ENCODE measurements around the gene CDC42BPG. TPM values are rescaled to one million over a fixed set of nuclear protein-coding genes. Genes with fewer than 3 reads are reported as not detected.

CDC42BPG gene
- total and polyA plus RNA-seq, 3 donors from 2014 or later: 5.3 to 9.2 (median 7.6) TPM

DNA sequence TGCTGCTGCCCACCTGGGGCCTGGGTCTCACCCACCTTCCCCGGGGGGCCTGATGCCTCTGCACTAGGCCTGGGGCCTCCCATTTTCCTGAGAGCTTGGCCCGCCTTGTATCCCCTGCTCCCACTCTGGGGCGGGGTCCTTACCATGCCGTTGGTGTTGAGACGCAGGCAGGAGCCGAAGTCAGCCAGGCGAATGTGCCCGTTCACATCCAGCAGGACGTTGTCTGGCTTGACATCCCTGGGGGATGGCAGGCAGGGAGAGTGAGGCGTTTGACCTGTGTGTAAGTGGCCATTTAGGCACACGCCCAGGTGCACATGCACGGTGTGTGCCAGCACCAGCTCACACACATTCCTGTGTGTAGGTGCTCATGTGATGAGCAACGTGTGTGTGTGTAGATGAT, 5.1 kb downstream of the CDC42BPG start:
- DNase-seq: no peak
- no peaks in the 10 kb centered on the region for H3K9me3 ChIP-seq
- no peaks in the 10 kb centered on the region for H3K4me1 ChIP-seq
- TF ChIP-seq, protein P1, sequence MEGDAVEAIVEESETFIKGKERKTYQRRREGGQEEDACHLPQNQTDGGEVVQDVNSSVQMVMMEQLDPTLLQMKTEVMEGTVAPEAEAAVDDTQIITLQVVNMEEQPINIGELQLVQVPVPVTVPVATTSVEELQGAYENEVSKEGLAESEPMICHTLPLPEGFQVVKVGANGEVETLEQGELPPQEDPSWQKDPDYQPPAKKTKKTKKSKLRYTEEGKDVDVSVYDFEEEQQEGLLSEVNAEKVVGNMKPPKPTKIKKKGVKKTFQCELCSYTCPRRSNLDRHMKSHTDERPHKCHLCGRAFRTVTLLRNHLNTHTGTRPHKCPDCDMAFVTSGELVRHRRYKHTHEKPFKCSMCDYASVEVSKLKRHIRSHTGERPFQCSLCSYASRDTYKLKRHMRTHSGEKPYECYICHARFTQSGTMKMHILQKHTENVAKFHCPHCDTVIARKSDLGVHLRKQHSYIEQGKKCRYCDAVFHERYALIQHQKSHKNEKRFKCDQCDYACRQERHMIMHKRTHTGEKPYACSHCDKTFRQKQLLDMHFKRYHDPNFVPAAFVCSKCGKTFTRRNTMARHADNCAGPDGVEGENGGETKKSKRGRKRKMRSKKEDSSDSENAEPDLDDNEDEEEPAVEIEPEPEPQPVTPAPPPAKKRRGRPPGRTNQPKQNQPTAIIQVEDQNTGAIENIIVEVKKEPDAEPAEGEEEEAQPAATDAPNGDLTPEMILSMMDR (IDR thresholded peaks at IDR 0.05): no peak
- no peak for TF ChIP-seq POLR2A (IDR thresholded peaks at IDR 0.05)
- H3K27me3 ChIP-seq: no peaks in the 10 kb centered on the region
- no peaks in the 10 kb centered on the region for H3K36me3 ChIP-seq (ENCODE audit: low read depth, missing control alignments)
- no peak overlapping the region for H3K27ac ChIP-seq
- 81 to 91% methylated on average over 5 to 13 of the region's 13 CpGs for WGBS, 2 donors
- intact Hi-C loops (cut with DNase I; ENCODE audit: low total_unique reads): no loop called here
- H3K4me3 ChIP-seq: no peak overlapping the region

DNA sequence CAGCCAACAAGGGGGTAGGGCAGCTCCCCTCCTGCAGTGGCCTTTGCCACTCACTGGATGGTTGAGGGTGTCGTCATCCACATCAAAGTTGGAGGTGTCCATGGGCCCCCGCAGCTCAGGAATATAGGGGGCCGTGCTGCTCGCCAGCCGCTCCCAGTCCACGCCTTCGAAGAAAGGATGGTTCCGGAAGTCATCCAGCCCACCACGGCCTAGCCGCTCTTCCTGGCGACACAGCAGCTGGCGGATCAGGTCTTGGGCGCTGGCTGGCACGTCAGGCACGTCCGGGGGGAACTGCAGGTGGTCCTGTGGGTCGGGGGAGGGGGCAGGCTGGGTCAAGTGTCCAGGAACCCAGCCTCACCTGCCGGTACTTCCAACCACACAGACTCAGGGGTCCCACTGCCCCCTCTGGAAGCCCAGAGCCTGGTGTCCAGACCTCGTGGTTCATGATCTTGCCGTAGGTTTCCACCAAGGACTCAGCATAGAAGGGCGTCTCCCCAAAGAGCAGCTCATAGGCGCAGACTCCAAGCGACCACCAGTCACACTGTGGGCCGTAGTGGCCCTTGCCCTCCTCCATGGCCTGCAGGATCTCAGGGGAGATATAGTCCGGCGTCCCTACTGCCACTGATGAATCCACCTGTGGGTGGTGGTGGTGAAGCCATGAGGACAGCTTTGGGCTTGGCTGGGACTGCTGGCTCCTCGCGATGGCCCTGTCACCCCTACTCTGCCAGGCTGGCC, 5.7 kb downstream of the CDC42BPG start:
- no peaks in the 10 kb centered on the region for H3K4me1 ChIP-seq
- no peaks in the 10 kb centered on the region for H3K9me3 ChIP-seq
- H3K27me3 ChIP-seq: no peaks in the 10 kb centered on the region
- intact Hi-C loops (cut with DNase I; ENCODE audit: low total_unique reads): no loop called here
- WGBS, 2 donors: 91 to 100% methylated on average over 5 to 28 of the region's 28 CpGs
- TF ChIP-seq POLR2A (IDR thresholded peaks at IDR 0.05): no peak
- TF ChIP-seq, protein P1 (IDR thresholded peaks at IDR 0.05): no peak
- no peak for DNase-seq
- H3K4me3 ChIP-seq: no peak overlapping the region
- H3K36me3 ChIP-seq (ENCODE audit: low read depth, missing control alignments): no peaks in the 10 kb centered on the region
- H3K27ac ChIP-seq: no peak overlapping the region

- TF ChIP-seq, protein P1 (IDR thresholded peaks at IDR 0.05): no peak
- no peak for TF ChIP-seq POLR2A (IDR thresholded peaks at IDR 0.05)
- no peaks in the 10 kb centered on the region for H3K27me3 ChIP-seq
- H3K27ac ChIP-seq: no peak overlapping the region
- H3K4me1 ChIP-seq: no peaks in the 10 kb centered on the region
- H3K4me3 ChIP-seq: no peak overlapping the region
- no peaks in the 10 kb centered on the region for H3K36me3 ChIP-seq (ENCODE audit: low read depth, missing control alignments)
- no peaks in the 10 kb centered on the region for H3K9me3 ChIP-seq
- no peak for DNase-seq
- 68 to 91% methylated on average over 7 to 10 of the region's 10 CpGs for WGBS, 2 donors
- intact Hi-C loops (cut with DNase I; ENCODE audit: low total_unique reads): no loop called here
These were observed 6.5 kb downstream of the CDC42BPG start for GRCh38 chr11:64837887-64838351.

DNA sequence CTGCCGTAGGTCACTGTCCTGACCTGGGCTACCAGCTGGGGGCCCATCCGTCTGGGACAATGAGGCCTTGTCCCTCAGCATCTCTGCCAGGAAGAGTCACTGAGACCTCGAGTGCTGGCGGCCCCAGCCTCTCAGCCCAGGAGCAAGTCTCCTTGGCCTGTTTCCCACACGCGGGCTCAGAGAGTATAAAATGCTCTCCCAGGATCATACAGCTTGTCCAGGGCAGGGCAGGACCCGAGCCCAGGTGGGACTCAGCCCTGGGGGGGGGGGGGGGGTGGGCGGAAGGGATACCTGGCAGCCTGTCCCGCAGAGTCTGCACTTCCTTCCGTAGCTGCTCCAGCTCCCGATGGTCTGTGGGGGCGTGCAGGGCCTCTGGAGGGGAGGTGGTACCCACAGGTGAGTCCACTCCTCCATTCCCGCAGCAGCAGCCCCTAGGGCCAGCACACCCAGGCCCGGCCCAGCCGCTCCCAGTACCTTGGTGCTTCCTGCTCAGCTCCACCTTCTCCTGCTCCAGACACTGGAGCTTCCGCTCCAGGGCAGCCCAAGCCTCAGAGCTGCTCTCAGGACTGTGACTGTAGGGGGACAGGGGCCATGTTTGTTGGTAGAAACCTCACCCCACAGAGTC, 7.9 kb downstream of the CDC42BPG start:
- intact Hi-C loops (cut with DNase I; ENCODE audit: low total_unique reads): no loop called here
- H3K36me3 ChIP-seq (ENCODE audit: low read depth, missing control alignments): no peaks in the 10 kb centered on the region
- no peaks in the 10 kb centered on the region for H3K9me3 ChIP-seq
- WGBS, 2 donors: 61 to 66% methylated on average over 5 to 16 of the region's 16 CpGs
- H3K4me1 ChIP-seq: no peaks in the 10 kb centered on the region
- H3K4me3 ChIP-seq: no peak overlapping the region
- no peak overlapping the region for H3K27ac ChIP-seq
- H3K27me3 ChIP-seq: no peaks in the 10 kb centered on the region
- DNase-seq: no peak
- no peak for TF ChIP-seq POLR2A (IDR thresholded peaks at IDR 0.05)
- TF ChIP-seq, protein P1 (IDR thresholded peaks at IDR 0.05): no peak
